SK-N-SH treated with all-trans-retinoic acid at 6 μM for 48 hours (cell line): Measurements from ENCODE around the gene APLF.

ENCODE experiments used
- ARNTL ChIP-seq: fragments of 450-650 bp; formaldehyde crosslinking; IDR thresholded peaks from 2 replicates; pipeline ENCODE4 v1.5.0; 2020; ENCODE audit warnings: low read depth, mild to moderate bottlenecking, moderate library complexity, borderline replicate concordance
- BACH2 ChIP-seq: fragments of 250-450 bp; sonication (Bioruptor Pico); IDR thresholded peaks from 2 replicates; pipeline ENCODE4 v1.9.0; 2021; ENCODE audit warnings: mild to moderate bottlenecking, borderline replicate concordance
- CREB5 ChIP-seq: fragments of 250-450 bp; sonication (Bioruptor Pico); IDR thresholded peaks from 2 replicates; pipeline ENCODE4 v1.5.1; 2020; ENCODE audit warnings: low read depth, mild to moderate bottlenecking, moderate library complexity
- CSRNP3 ChIP-seq: fragments of 250-450 bp; sonication (Bioruptor Pico); IDR thresholded peaks from 2 replicates; pipeline ENCODE4 v1.5.1; 2021; ENCODE audit warnings: mild to moderate bottlenecking, moderate library complexity
- ESRRG ChIP-seq: fragments of 250-450 bp; sonication (Bioruptor Pico); IDR thresholded peaks from 2 replicates; pipeline ENCODE4 v1.6.1; 2021; ENCODE audit warnings: mild to moderate bottlenecking
- OSR1 ChIP-seq: fragments of 250-450 bp; sonication (Bioruptor Pico); IDR thresholded peaks from 2 replicates; pipeline ENCODE4 v1.8.0; 2022; ENCODE audit warnings: moderate library complexity, mild to moderate bottlenecking, inconsistent platforms
- PATZ1 ChIP-seq: fragments of 250-450 bp; sonication (Bioruptor Pico); IDR thresholded peaks from 2 replicates; pipeline ENCODE4 v1.8.0; 2020; ENCODE audit warnings: mild to moderate bottlenecking, moderate library complexity, borderline replicate concordance
- POU6F1 ChIP-seq: fragments of 250-450 bp; sonication (Bioruptor Pico); IDR thresholded peaks from 2 replicates; pipeline ENCODE4 v1.8.0; 2021; ENCODE audit warnings: low read depth, mild to moderate bottlenecking, moderate library complexity, borderline replicate concordance
- TCF4 ChIP-seq: fragments of 250-450 bp; sonication (Bioruptor Pico); IDR thresholded peaks from 2 replicates; pipeline ENCODE4 v1.8.0; 2021; ENCODE audit warnings: mild to moderate bottlenecking, moderate library complexity, borderline replicate concordance
- TOX ChIP-seq: fragments of 250-450 bp; sonication (Bioruptor Pico); IDR thresholded peaks from 2 replicates; pipeline ENCODE4 v1.8.0; 2021; ENCODE audit warnings: mild to moderate bottlenecking, moderate library complexity, borderline replicate concordance
- ZC3H10 ChIP-seq: fragments of 250-450 bp; sonication (Bioruptor Pico); IDR thresholded peaks from 2 replicates; pipeline ENCODE4 v1.5.1; 2021; ENCODE audit warnings: mild to moderate bottlenecking, moderate library complexity
- ZFP30 ChIP-seq: fragments of 450-650 bp; formaldehyde crosslinking; IDR thresholded peaks from 2 replicates; pipeline ENCODE4 v1.5.0; 2022; ENCODE audit warnings: mild to moderate bottlenecking, moderate library complexity
- ZNF70 ChIP-seq: fragments of 450-650 bp; formaldehyde crosslinking; IDR thresholded peaks from 2 replicates; pipeline ENCODE4 v1.5.0; 2020; ENCODE audit warnings: mild to moderate bottlenecking, moderate library complexity

GRCh38 chr2:68468801-68469200, 1.4 kb downstream of the APLF start:
- TF ChIP-seq ZFP30 = no peak
- no peak for TF ChIP-seq CSRNP3 (CRISPR knock-in tag)
- TF ChIP-seq ARNTL (CRISPR knock-in tag) = no peak
- no peak for TF ChIP-seq ZC3H10
- TF ChIP-seq CREB5 = no peak
- TF ChIP-seq ESRRG = no peak
- TF ChIP-seq PATZ1 (CRISPR knock-in tag) = no peak
- no peak for TF ChIP-seq TOX (CRISPR knock-in tag)
- TF ChIP-seq POU6F1 = no peak
- TF ChIP-seq TCF4 (CRISPR knock-in tag) = no peak
- TF ChIP-seq OSR1 (CRISPR knock-in tag) = no peak
- no peak for TF ChIP-seq ZNF70
- no peak for TF ChIP-seq BACH2 (CRISPR knock-in tag)
